HG03520 (cell line): ENCODE data around the gene ADAMTS6.

Experiments
- ATAC-seq: cut with Tn5 transposase; IDR thresholded peaks from one replicate; pipeline ENCODE4 v1.9.1; 2021; ENCODE audit warnings: mild to moderate bottlenecking, moderate library complexity; ENCODE audit not compliant: unreplicated experiment

The ADAMTS6 gene

GRCh38 chr5:65152131-65152530 is 329.6 kb downstream of the ADAMTS6 start:
- no peak for ATAC-seq

- ATAC-seq: no peak
Measured at GRCh38 chr5:65151614-65152013, 330.1 kb downstream of the ADAMTS6 start.

GRCh38 chr5:65150599-65151304 is 331.0 kb downstream of the ADAMTS6 start:
- no peak for ATAC-seq

GRCh38 chr5:65149827-65150226 is 331.9 kb downstream of the ADAMTS6 start:
- no peak for ATAC-seq

DNA sequence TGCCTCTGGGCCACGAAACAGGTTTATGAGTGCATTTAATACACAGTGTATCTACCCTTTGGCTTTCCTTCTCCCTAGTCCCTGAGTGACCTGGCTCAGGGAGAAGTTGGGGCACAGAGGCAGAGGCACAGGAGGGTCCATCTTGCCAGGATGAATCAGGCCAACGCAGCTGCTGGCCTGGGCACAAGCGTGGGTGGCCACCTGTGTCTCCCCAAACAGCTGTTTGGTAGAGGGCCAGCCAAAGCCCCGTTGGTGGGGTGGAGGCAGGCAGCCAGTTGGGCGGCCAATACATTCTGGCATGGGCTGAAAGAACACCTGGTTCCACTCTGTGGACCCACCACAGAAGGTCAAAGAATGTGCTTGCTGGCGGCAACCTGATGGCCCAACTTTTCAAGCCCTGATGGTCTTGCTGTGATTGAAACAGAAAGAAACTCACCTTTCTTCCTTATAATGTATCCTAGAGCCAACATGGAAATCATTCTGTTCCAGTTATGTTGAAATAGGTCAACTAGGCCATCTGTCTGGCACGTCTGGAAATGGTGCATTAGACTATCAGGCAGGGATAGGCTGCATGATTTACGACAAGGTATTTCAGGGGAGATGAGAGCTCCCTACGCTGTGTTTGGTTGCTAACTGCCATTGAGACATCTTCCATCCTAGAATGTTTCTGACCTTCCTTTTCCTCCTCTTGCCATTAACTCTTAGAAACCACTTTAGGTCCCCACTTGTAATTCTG is 337.4 kb downstream of the ADAMTS6 start:
- no peak for ATAC-seq

DNA sequence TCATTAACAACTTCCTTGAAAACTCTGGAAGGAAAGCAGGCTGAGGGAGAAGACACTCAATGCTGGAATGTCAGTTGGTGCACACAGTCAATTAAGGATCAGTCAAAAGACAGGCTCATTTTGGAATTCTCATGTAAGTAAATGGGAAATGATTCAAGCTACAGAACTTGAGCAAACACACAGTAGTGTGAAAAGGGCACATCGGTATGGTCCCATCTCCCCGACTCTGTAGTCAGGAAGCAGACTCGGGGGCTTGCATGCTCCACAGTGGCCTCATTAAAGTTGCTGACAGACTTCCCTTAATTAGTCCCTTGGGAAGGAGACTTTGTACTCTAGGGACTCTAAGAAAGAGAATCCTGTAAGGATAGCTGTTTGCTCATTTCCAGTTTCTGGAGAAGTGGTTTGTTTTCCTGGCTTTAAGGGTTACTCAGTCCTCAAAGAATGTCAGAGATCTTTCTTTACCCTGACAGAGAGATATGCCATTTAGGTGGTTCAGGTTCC is 339.2 kb downstream of the ADAMTS6 start:
- ATAC-seq: no peak

- ATAC-seq: no peak
Measured at GRCh38 chr5:65142016-65142415, 339.7 kb downstream of the ADAMTS6 start.

- no peak for ATAC-seq
Measured at GRCh38 chr5:65141493-65141892, 340.2 kb downstream of the ADAMTS6 start.

DNA sequence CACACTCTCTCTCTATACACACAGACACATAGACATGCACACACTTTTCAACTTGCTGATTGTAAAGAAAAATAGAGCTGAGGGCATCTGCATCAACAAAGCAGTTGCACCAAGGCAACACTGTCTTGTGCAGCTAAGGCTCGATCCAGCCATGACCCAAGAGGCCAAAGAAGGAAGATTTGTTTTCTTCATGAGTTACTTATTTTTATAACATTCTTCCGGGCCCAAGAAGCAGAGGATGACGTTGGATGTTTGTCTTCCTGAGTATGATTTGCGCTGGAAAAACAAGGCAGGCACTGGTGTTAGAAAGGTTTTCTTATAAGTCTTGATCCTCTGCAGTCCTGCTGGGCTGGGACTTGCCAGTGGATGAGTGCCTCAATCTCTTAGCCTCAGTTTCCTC is 344.1 kb downstream of the ADAMTS6 start:
- no peak for ATAC-seq

DNA sequence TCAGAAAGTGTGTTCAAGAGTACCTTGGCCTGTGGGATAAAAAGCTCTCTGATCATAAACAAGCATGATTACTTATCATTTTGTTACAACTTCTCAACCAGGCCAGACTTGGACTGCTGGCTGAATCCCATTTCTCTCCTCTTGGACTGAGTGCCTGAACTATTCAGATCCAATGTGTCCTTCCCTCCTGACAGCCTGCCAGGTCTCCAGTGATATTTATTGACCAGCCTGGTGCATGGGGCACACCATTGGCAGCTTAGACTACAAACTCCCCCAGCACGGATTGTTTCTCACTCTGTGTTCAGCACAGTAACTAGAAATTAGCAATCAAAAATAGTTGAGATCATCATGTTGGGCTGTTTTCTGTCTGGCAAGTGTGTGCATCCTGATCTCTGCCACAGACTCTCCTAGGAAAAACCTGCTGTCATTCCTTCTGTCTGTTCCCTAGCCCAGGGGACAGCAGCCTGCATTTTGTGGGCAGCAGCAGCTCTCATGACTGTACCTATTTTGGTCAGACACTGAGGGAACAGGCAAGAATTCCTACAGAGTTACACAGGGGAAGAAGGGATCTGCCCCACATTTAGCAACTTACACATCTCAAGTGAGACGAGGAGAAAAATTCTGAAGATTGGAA is 348.1 kb downstream of the ADAMTS6 start:
- no peak for ATAC-seq

DNA sequence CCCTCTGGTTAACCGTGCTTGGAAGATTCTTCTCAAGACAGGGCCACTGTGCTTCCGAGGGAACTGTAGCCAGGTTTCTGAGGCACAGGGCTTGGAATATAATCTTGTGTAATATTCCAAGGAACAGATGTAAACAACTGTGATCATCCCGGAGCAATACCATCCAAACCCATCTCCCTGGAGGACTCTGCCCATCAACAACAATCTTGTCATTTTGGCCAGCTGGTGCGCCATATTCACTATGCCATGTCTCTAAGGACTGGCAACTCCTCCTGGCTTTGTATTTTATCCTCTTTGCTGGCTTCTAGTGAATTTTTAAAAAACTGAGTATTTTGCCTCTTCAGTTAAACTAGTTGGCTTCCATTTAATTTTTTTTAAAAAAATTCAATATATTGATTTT is 349.3 kb downstream of the ADAMTS6 start:
- ATAC-seq: no peak

GRCh38 chr5:65128226-65128625 is 353.5 kb downstream of the ADAMTS6 start:
- no peak for ATAC-seq

GRCh38 chr5:65127161-65127901 is 354.4 kb downstream of the ADAMTS6 start:
- no peak for ATAC-seq

DNA sequence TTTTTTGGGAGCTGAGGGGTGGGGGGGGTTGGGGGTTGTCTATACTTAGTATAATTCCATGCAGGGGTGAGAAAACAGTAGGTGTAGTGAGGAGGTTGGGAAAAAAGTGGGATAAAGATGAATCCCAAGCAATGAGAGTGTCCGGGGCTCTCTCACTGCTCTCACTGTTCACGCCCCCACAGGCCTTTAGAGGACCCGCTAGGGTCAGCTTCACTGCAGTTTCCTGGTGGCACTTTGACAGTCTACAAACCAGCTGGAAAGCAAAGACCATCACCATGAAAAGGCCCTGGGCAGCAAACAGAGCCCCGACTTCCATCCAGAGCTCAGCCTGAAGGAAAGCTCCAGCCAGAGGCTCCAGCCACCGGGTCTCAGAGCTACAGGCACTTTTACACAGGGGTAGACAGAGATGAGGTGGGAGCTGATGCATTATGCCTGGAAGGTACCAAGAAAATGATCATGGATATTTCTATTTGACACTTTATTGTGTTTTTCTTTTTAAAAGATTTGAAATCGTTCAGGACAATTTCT is 355.1 kb downstream of the ADAMTS6 start:
- ATAC-seq: no peak

GRCh38 chr5:65125591-65126541 is 355.9 kb downstream of the ADAMTS6 start:
- no peak for ATAC-seq

GRCh38 chr5:65121880-65122436 is 359.8 kb downstream of the ADAMTS6 start:
- no peak for ATAC-seq

- ATAC-seq: no peak
Measured at GRCh38 chr5:65120371-65120967, 361.3 kb downstream of the ADAMTS6 start.

DNA sequence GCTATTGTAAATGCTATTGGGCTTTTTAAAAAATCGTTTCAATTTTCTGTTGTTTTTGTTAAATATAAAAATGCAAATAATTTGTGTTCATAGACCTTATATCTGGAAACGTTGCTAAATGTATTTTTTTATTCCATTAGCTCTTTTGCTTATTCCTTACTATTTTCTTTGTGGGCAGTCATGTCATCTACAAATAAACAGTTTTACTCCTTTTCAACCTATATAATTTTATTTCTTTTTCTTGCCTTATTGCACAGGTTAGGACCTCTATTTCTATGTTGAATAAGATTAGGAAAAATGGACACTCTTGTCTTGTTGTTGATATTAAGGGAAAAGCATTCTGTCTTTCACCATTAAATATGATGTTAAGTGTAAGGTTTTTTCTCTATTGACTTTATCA is 364.2 kb downstream of the ADAMTS6 start:
- no peak for ATAC-seq

GRCh38 chr5:65113771-65114170 is 367.9 kb downstream of the ADAMTS6 start:
- no peak for ATAC-seq
